GM12864 (cell line): ENCODE results near the gene KIZ.

Experiments used
- DNase-seq: peaks from one replicate; pipeline ENCODE4 v3.0.0-alpha.2; 2011; ENCODE audit warnings: low read depth
- H3K4me3 ChIP-seq: 2 replicates; pipeline ENCODE4 v1.5.1; 2011; ENCODE audit warnings: mild to moderate bottlenecking, low read depth, low read length, control low read depth
- CTCF ChIP-seq: IDR thresholded peaks from 2 replicates; pipeline ENCODE4 v1.5.1; 2011; ENCODE audit warnings: low read depth, mild to moderate bottlenecking, moderate library complexity, low read length, control low read depth, inconsistent platforms; ENCODE audit errors: missing control alignments

The KIZ gene

GRCh38 chr20:21224217-21224616, 98.3 kb downstream of the KIZ start:
- TF ChIP-seq CTCF = no peak
- DNase-seq = no peak
- no peak overlapping the region for H3K4me3 ChIP-seq

GRCh38 chr20:21225215-21225947, 99.5 kb downstream of the KIZ start:
- DNase-seq = no peak
- TF ChIP-seq CTCF = no peak
- no peak overlapping the region for H3K4me3 ChIP-seq

- peak; percentile 25 for DNase-seq
- H3K4me3 ChIP-seq = no peak overlapping the region
- TF ChIP-seq CTCF = no peak
Observed at GRCh38 chr20:21228511-21228910, 102.6 kb downstream of the KIZ start.

GRCh38 chr20:21229163-21229562, 103.3 kb downstream of the KIZ start:
- H3K4me3 ChIP-seq = no peak overlapping the region
- TF ChIP-seq CTCF = no peak
- DNase-seq = no peak

- no peak overlapping the region for H3K4me3 ChIP-seq
- TF ChIP-seq CTCF = no peak
- DNase-seq = no peak
Observed at GRCh38 chr20:21230220-21230619, 104.3 kb downstream of the KIZ start.

GRCh38 chr20:21230686-21231085, 104.8 kb downstream of the KIZ start:
- DNase-seq = no peak
- no peak for TF ChIP-seq CTCF
- no peak overlapping the region for H3K4me3 ChIP-seq
